HG03460 (cell line): ENCODE measurements around the gene BET1.

Experiments
- ATAC-seq: cut with Tn5 transposase; IDR thresholded peaks from one replicate; pipeline ENCODE4 v1.9.1; 2021; ENCODE audit not compliant: unreplicated experiment

BET1 gene

GRCh38 chr7:94012746-94013145 lies 8.6 kb upstream of the BET1 start:
- no peak for ATAC-seq

DNA sequence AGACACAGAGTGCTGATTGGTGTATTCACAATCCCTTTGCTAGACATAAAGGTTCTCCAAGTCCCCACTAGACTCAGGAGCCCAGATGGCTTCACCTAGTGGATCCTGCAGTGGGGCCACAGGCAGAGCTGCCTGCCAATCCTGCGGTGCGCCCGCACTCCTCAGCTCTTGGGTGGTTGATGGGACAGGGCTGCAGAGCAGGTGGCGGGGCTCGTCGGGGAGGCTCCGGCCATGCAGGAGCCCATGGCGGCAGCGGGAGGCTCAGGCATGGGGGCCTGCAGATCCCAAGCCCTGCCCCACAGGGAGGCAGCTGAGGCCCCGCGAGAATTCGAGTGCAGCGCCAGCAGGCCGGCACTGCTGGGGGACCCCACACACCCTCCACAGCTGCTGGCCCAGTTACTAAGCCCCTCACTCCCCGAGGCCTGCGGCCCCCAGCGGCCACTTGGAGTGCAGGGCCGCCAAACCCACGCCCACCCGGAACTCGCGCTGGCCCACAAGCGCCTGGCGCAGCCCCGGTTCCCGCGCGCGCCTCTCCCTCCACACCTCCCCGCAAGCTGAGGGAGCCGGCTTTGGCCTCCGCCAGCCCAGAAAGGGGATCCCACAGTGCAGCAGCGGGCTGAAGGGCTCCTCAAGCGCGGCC lies 7.7 kb upstream of the BET1 start:
- ATAC-seq: no peak

DNA sequence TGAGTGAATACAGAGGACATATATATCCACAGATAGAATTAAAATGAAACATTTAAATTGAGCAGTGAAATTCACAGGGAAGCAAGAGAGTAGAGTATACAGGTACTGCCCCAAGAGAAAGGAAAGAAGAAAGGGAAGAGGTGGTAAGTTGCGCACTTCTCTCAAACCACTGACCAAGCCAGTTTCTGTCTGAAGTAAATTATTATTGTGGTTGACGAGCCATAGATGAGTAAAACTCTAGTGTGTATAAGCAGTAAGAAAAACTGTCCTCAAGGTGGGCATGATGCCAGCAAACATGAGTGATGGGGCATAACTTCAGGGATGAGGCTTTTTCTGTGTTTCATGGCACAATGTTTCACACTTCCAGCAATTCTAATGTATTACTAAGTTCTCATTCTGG lies 4.4 kb upstream of the BET1 start:
- ATAC-seq: no peak

GRCh38 chr7:94005753-94006152 lies 1.6 kb upstream of the BET1 start:
- ATAC-seq: no peak

DNA sequence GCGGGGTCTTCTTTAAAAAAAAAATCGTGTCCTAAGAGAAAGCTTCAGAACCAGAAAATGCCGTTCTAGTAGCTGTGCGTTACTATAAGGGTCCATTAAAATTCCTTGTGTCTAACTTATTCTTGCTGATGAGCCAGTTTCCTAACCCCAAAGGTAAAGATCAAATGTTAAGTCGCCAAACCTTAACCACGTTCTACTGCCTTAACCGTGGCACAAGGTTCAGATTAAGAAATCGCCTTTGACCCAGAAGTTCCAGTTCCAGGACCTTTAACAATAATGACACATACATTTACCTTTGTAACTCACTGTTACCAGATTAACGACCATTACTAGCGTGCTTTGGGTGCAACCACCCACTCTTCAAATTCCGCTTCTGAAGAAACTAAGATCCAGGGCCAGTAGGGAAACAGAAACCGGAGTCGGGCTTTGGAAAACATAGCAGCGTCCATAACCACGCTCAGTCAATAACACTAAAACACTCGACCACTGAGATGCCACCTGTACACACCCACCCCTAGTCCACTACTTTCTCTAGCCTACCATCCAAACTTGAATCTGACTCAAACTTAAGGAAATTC lies 620 bp downstream of the BET1 start:
- ATAC-seq: peak; percentile 27

DNA sequence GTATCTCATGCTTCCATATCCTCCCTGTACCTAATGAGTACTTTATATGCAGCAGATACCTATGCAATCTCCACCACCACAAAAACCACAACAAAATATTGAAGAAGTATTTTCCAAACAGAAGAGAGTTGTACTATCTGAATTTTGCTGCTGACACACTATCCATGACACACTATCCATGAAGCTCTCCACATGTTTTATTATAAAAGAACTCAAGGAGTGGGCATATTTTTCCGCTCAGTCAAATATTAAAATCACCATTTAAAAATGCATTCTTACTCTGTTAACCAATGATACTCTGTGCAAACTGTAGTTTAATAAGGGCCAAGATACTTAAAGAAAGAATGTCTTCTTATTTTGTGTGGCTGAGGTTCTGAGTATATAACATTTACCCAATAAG lies 2.8 kb downstream of the BET1 start:
- ATAC-seq: no peak

DNA sequence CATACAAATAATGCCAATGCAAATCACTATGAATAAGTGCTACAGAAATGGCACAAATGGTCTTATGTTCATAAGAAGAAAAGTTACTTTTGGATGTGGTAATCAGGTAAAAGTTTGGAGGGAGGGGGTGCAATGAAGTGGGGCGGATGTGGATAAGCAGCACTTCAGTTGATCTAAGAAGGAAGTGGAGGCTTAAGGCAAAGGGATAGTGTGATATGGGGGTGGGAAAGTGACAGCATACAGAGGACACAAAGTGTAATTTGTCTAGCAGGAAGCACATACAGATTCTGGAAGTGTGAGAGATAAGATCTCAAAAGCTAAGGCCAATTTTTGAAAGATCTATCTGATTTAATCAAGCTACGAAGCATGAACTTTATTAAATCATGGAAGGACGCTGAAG lies 6.3 kb downstream of the BET1 start:
- no peak for ATAC-seq

- ATAC-seq: no peak
Measured at GRCh38 chr7:93992421-93993110, 11.6 kb downstream of the BET1 start.

GRCh38 chr7:93987297-93987696 lies 16.9 kb downstream of the BET1 start:
- no peak for ATAC-seq

GRCh38 chr7:93985101-93985500 lies 19.1 kb downstream of the BET1 start:
- ATAC-seq: no peak

DNA sequence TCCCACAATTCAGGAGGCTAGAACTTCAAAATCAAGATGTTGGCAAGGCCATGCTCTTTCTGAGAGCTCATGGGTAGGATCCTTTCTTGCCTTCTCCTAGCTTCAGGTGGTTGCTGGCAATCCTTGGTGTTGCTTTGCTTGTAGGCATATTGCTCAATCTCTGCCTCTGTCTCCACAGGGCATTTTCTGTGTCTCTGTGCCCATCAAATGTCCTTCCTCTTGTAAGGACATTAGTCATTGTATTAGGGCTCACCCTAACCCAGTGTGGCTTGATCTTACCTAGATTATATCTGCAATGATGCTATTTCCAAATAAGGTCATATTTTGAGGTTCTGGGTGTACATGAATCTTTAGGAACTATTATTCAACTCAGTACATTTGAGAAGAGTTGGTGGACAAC lies 20.1 kb downstream of the BET1 start:
- ATAC-seq: no peak

DNA sequence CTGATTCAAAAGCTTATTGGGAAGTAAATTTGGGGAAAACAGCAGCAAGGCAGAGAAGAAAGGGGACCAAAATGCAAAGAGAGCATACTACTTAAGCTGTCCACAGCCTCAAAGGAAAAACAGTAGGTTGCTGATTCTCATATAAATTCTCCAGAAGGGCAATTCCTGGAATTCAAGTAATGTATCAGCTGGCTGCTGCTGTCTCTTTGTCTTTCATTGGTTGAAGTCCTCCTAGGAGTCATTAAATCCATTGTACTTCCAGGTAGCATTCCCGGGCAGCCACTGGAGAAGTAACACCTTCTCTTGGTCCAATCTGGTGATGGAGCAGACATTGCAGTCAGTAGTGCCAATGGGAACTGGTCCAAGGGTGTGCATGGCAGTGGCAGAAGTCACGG lies 22.7 kb downstream of the BET1 start:
- ATAC-seq: no peak

DNA sequence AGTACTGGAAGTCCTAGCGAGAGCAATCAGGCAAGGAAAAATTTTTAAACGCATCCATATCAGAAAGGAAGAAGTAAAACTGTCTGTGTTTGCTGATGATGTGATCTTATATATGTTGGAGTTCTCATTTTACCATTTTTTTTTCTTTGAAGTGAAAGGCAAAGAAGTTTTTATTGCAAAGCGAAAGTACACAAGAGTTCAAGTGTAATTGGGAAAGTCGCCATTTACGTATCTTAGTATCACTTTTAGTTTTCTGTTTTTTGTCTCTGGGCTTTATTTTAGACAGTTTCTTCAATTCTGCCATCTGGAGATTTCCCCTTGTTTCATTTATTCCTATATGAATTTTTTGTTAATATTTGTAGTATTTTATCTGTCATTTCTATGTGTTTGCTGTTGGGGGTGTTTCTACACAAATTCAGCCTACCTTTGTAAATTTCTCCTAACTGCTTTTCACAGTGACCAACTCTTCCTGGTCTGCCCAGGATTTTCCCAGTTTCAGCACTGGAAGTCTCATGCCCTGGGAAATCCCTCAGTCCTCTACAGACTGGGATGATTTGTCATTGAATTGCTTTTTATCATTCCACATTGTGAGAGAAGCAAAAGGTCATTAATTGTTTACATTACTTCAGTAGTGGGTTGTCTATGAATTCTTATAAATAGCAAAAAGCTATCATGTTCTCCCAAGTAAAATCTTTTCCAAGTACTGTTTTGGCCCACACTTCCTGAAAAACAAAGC lies 23.2 kb downstream of the BET1 start:
- no peak for ATAC-seq

- no peak for ATAC-seq
Measured at GRCh38 chr7:93977211-93977950, 26.8 kb downstream of the BET1 start.

GRCh38 chr7:93973134-93973533 lies 31.0 kb downstream of the BET1 start:
- ATAC-seq: no peak

GRCh38 chr7:93972029-93972725 lies 32.0 kb downstream of the BET1 start:
- no peak for ATAC-seq

DNA sequence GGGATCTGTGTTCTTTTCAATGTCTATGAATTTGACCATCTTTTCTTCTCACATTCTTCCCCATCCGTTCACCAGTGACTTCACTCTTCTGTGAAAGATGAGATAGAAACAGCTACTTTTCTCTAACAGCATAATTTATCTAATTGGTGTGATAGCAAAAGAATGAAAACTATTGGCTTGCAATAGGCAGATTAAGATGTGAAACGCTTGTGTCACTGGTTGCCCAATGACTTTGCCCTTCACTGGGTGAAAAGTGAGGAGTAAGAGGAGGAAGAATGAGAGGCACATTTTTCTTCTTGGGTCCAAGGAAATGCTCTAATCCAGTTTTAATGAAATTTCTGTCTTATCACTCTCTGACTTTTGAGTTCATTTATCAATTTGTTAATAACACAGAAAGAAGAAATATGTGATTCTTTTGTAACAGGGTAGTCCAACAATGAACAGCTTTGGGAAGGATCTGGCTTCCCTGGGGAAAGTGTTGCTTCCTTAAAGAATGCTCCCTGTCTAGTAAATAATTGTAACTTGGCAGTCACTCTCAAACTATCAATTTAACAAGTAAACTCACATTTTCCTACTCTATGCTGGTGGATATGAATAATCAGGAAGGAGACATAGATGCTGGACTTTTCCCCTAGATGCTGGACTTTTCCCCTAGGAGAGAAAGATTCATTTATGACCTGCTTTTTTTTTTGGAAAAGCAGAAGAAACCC lies 35.1 kb downstream of the BET1 start:
- no peak for ATAC-seq

- no peak for ATAC-seq
Measured at GRCh38 chr7:93964813-93965212, 39.3 kb downstream of the BET1 start.

DNA sequence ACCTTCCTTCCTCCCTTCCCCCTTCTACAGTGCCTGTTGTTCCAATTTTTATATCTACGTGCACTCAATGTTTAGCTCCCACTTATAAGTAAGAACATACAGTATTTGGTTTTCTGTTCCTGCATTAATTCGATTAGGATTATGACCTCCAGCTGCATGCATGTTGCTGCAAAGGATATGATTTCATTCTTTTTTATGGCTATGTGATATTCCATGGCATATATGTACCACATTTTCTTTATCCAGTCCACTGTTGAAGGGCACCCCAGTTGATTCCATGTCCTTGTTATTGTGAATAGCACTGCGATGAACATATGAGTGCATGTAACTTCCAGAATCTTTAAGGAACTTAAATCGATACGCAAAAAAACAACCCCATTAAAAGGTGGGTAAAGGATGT lies 39.9 kb downstream of the BET1 start:
- no peak for ATAC-seq

DNA sequence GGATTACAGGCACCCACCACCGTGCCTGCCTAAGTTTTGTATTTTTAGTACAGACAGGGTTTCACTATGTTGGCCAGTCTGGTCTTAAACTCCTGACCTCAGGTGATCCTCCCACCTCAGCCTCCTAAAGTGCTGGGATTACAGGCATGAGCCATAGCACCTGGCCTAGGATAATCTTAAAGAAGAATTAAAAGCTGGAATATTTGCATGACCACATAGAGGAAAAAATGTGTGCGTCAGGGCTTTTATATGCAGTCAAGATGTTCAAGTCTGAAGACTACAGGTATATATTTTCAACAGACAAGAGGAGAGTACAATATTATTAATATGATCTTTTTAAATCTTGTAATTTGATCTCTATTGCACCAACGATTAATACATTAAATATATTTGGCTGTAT lies 43.2 kb downstream of the BET1 start:
- no peak for ATAC-seq
